GM19328 (cell line): Measurements from ENCODE around the gene LRRC40.
"Not testable (repeated sequence)": the region's sequence is repeated elsewhere in the genome, so short reads cannot be mapped to it uniquely, and the experiment has no call there.

Experiments
- ATAC-seq: cut with Tn5 transposase; IDR thresholded peaks from one replicate; pipeline ENCODE4 v1.9.1; 2021; ENCODE audit warnings: mild to moderate bottlenecking, moderate library complexity; ENCODE audit not compliant: unreplicated experiment

LRRC40 gene

GRCh38 chr1:70204139-70204538 lies 1.2 kb downstream of the LRRC40 start:
- no peak for ATAC-seq

DNA sequence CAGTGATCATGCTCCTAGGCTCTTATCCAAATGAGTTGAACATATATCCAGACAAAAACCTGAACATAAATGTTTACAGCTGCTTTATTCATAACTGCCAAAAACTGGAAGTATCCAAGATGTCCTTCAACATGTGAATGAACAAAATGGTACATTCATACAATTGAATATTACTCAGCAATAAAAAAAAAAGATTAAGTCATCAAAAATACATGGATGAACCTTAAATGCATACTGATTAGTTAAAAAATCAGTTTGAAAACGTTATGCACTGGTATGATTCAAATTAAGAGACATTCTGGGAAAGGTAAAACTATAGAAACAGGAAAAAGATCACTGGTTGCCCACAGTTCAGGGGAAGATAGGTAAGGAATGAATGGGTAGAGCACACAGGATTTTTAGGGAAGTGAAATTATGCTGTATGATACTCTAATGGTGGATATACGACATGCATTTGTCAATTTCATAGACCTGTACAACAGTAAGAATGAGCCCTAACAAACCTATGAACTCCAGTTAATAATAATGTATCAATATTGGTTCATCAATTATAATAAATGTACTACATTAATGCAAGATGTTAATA lies 3.1 kb downstream of the LRRC40 start:
- no peak for ATAC-seq

- ATAC-seq, result no peak
Measured at GRCh38 chr1:70200065-70200464, 5.3 kb downstream of the LRRC40 start.

DNA sequence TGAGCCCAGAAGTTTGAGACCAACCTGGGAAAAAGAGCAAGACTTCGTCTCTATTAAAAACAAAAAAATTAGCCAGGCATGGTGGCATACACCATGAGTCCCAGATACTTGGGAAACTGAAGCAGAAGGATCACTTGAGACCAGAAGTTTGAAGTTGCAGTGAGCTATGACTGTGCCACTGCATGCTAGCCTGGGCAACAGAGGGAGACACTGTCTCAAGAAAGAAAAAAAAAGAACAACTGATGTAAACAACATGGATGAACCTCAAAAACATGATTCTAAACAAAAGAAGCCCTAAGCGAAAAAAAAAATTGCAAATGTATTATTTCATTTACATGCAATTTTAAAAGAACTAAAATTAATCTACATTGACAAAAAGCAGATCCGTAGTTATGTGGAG lies 9.0 kb downstream of the LRRC40 start:
- no peak for ATAC-seq

- no peak for ATAC-seq
Measured at GRCh38 chr1:70195342-70195741, 10.0 kb downstream of the LRRC40 start.

GRCh38 chr1:70194601-70195000 lies 10.8 kb downstream of the LRRC40 start:
- ATAC-seq, result no peak

- not testable (repeated sequence) for ATAC-seq
Measured at GRCh38 chr1:70192446-70192845, 12.9 kb downstream of the LRRC40 start.

DNA sequence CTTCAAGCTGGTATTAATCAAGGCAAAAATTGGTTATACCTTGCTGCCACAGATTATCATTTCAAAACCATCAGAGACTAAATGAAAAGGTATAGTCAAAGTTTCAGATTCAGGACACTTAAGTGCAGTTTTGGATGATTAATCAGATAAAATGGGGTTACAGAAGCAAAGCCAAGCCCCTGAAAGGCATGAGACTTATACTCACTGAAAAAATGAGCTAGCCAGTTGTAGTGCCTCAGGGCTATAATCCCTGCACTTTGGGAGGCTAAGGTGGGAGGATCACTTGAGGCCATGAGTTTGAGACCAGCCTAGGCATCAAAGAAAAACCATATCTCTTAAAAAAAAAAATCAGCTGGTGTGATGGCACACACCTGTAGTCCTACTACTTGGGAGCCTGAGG lies 15.2 kb downstream of the LRRC40 start:
- ATAC-seq, result no peak

DNA sequence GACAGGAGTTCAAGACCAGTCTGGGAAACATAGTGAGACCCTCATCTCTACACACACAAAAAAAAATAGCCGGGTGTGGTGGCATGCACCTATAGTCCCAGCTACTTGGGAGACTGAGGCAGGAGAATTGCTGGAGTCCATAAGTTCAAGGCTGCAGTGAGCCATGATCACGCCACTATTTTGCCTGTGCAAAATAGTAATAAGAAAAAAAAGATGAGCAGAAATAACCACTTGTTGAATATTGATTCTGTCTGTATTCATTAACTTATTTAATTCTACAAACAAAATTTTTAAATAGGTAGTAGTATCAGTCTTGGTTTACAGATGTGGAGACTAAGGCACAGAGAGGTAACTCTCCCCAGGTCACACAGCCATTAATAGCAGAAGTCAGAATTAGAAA lies 16.9 kb downstream of the LRRC40 start:
- no peak for ATAC-seq

- not testable (repeated sequence) for ATAC-seq
Measured at GRCh38 chr1:70185181-70185580, 20.2 kb downstream of the LRRC40 start.

DNA sequence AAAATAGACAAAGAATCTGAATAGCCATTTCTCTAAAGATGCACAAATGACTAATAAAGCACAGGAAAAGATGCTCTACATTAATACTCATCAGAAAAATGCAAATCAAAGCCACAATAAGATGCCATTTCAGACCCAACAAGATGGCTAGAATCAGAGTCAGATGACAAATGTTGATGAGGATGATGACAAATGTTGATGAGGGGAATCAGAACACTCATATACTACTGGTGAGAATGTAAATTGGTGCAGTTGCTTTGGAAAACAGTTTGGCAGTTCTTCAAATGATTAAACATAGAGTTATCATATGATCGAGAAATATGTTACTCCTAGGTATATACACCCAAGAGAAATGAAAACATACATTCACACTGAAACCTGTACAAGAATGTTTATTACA lies 33.9 kb downstream of the LRRC40 start:
- ATAC-seq, result no peak

DNA sequence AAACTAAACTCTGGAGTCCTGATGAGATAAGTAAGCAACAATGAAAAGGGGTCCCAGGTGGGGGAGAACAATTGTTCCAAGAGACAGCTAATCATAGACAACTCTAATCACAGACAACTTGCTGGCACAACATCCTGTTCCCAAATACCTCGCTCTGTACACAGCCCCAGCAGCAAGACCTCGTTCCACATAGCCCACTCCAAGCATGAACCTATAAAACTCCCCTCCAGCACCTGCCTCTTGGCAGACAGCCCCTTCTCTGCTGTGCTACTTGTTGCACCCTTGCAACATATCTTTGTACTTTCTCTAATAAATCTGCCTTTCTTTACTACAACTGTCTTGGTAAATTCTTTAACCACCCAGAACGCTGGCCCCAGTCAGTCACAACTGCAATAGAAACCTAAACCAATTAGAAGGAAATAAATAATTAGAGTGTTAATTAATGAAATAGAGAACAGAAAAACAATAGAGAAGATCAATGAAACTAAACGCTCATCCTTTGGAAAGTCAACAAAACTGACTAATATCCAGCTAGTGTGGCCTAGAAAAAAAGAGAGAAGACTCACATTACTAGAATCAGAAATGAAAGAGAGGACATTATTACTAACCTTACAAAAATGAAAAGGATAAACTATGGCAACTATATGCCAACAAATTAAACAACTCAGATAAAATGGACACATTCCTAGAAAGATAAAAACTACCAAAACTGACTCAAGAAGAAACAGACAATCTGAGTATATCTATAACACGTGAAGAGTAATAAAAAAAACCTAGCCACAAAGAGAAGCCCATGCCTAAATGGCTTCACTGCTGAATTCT lies 36.1 kb downstream of the LRRC40 start:
- ATAC-seq, result no peak

- no peak for ATAC-seq
Measured at GRCh38 chr1:70168283-70168682, 37.1 kb downstream of the LRRC40 start.

DNA sequence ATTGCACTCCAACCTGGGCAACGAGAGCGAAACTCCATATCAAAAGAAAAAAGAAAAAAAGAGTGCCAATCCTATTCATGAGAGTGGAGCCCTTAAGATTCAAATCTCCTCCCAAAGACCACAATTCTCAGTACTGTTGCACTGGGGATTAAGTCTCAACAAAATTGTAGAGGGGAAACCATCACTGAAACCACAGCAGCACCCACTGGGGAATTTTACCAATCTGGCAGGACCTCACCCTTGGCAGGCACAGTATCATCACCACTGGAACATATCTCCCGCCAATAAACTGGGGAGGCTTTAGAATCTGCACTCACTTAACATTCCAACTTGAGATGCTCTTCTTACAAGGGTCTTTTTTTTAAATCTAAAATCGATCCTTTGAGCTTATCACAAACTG lies 41.0 kb downstream of the LRRC40 start:
- no peak for ATAC-seq

GRCh38 chr1:70156529-70157120 lies 48.8 kb downstream of the LRRC40 start:
- no peak for ATAC-seq

DNA sequence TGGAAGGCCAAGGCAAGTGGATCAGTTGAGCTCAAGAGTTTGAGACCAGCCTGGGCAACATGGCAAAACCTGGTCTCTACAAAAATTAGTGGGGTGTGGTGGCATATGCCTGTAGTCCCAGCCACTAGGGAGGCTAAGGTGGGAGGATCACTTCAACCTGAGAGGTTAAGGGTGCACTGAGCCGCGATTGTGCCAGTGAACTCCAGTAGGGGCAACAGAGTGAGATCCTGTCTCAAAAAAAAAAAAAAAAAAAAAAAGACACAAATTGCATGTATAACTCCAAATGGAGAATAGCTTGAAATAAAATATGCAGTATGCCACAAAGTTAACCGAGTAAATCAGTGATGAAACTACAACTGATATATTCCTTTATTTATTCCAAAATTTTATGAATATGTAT lies 51.6 kb downstream of the LRRC40 start:
- ATAC-seq, result no peak

GRCh38 chr1:70150444-70150843 lies 54.9 kb downstream of the LRRC40 start:
- no peak for ATAC-seq

- no peak for ATAC-seq
Measured at GRCh38 chr1:70146488-70146887, 58.9 kb downstream of the LRRC40 start.

DNA sequence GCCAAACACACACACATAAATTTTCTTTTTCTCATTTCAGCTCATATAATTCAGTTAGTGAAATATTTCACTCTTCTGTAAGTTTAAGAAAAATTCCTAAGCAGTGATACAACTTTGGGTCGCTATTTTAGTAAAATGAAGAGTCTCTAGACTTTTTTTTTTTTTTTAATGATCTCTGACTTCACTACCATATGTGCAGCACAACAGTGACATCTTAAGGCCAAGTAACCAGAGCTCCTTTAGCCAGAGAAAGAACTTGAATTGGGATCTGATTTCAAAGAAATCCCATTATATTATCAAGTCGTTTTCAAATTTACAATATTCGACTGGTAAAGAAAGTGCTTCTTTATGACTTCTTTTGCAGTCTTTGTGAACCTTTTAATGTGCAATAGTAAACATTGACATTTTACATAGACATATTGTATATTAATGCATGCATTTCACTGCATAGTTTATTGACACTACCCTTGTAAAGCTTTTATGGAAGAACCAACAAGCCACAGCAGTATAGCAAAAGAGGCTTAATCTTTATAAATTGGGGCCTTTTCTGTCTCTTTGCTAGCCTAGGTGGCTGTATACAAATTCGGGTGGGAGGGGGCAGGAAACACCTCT lies 62.2 kb downstream of the LRRC40 start:
- no peak for ATAC-seq

GRCh38 chr1:70142075-70142474 lies 63.3 kb downstream of the LRRC40 start:
- no peak for ATAC-seq

- no peak for ATAC-seq
Measured at GRCh38 chr1:70140894-70141293, 64.5 kb downstream of the LRRC40 start.

- ATAC-seq, result no peak
Measured at GRCh38 chr1:70140343-70140742, 65.0 kb downstream of the LRRC40 start.
